LNCaP clone FGC (cell line): ENCODE data around the gene ILF3.

ENCODE experiments used
- DNase-seq: peaks from one replicate; pipeline ENCODE4 v3.0.0-alpha.2; 2011; ENCODE audit warnings: low read depth
- H3K4me3 ChIP-seq: 2 replicates; pipeline ENCODE4 v1.5.1; 2011; ENCODE audit warnings: mild to moderate bottlenecking, low read depth, low read length, control low read depth
- CTCF ChIP-seq: IDR thresholded peaks from 2 replicates; pipeline ENCODE4 v1.5.1; 2012; ENCODE audit warnings: mild to moderate bottlenecking; ENCODE audit not compliant: control insufficient read depth, insufficient read depth; ENCODE audit errors: extremely low read depth

The ILF3 gene

GRCh38 chr19:10690341-10690781 is 36.2 kb downstream of the ILF3 start:
- no peak overlapping the region for H3K4me3 ChIP-seq
- TF ChIP-seq CTCF, result no peak
- DNase-seq, result no peak

- H3K4me3 ChIP-seq, result no peak overlapping the region
- no peak for DNase-seq
- TF ChIP-seq CTCF, result no peak
Measured at GRCh38 chr19:10691178-10691881, 37.2 kb downstream of the ILF3 start.

GRCh38 chr19:10691883-10692282 is 37.7 kb downstream of the ILF3 start:
- no peak for DNase-seq
- no peak overlapping the region for H3K4me3 ChIP-seq
- TF ChIP-seq CTCF, result no peak

- DNase-seq, result no peak
- H3K4me3 ChIP-seq, result no peak overlapping the region
- no peak for TF ChIP-seq CTCF
Measured at GRCh38 chr19:10692673-10693264, 38.6 kb downstream of the ILF3 start.

- no peak overlapping the region for H3K4me3 ChIP-seq
- DNase-seq, result no peak
- TF ChIP-seq CTCF, result no peak
Measured at GRCh38 chr19:10694706-10695307, 40.7 kb downstream of the ILF3 start.

GRCh38 chr19:10695401-10696398 is 41.6 kb downstream of the ILF3 start:
- DNase-seq, result peak; percentile 73
- H3K4me3 ChIP-seq, result no peak overlapping the region
- 0 out of 2 replicates have a peak, but pooled peaks have one; percentile 2 for TF ChIP-seq CTCF
